LHCN-M2 (cell line): ENCODE measurements around the gene PFN1. TPM values are rescaled to one million over a fixed set of nuclear protein-coding genes. Genes with fewer than 3 reads are reported as not detected.

Experiments
- DNase-seq: peaks from one replicate; pipeline ENCODE4 v3.0.0-alpha.2; 2012; ENCODE audit warnings: low read depth
- total RNA-seq: library from RNA; depleted of rRNA; stranded (reverse); fragments of >200 nt; gene quantifications from 2 replicates; pipeline ENCODE4 v1.2.3, GENCODE V29; 2014; rRNA removed

PFN1 gene
- total RNA-seq, 1 experiment from 2014 or later = 1,782 TPM

DNA sequence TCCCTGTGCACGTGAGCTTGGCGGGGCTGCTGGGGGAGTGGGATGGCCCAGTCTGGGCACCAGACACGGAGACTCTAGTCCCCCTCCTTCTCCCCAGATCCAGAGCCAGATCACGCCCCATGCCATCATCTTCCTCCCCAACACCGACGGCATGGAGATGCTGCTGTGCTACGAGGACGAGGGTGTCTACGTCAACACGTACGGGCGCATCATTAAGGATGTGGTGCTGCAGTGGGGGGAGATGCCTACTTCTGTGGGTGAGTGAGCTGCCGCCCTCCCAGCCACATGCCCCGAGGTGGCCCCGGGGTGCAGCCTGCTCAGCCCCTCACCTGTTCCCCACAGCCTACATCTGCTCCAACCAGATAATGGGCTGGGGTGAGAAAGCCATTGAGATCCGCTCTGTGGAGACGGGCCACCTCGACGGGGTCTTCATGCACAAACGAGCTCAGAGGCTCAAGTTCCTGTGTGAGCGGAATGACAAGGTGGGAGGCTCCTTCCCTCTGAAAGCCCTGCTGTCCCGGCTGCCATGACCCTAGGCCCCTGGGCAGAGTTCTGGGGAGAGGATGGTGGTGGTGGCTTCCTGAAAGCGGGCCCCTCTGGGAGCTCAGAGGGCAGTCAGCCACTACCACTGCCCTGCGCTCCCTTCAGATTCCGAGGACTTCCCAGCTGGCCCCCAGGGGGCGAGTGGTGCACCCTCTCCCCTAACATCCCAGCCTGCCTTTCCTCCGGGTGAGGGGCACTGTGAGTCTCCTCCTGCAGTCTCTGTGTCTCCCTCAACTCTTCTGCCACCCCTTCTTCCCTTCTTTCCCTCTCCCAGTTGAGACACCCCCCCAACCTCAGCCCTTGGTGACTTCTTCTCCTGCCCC, 51.8 kb downstream of the PFN1 start:
- no peak for DNase-seq

GRCh38 chr17:4895657-4896331, 52.5 kb downstream of the PFN1 start:
- no peak for DNase-seq

Other genes with a start within 250 kb of the PFN1 start
- gene PELP1, start 244.4 kb downstream of the PFN1 start, total RNA-seq = 19.0 and 22.4 TPM in 2 replicates
- 9.0 and 12.6 TPM in 2 replicates for gene ARRB2, start 237.9 kb downstream of the PFN1 start, total RNA-seq
- 16.0 and 23.6 TPM in 2 replicates for gene MED11, start 217.1 kb downstream of the PFN1 start, total RNA-seq
- gene ZMYND15, start 208.7 kb downstream of the PFN1 start, total RNA-seq = 0.06 TPM in 1 of 2 replicates, not detected in the other
- gene CXCL16, start 208.6 kb downstream of the PFN1 start, total RNA-seq = 0.29 and 0.58 TPM in 2 replicates
- gene TM4SF5, start 176.6 kb downstream of the PFN1 start, total RNA-seq = not detected in 2 replicates
- gene VMO1, start 162.2 kb downstream of the PFN1 start, total RNA-seq = 0.17 and 0.38 TPM in 2 replicates
- not detected in 2 replicates for gene GLTPD2, start 159.6 kb downstream of the PFN1 start, total RNA-seq
- 165 and 204 TPM in 2 replicates for gene PSMB6, start 152.4 kb downstream of the PFN1 start, total RNA-seq
- 13.6 and 15.3 TPM in 2 replicates for gene PLD2, start 141.4 kb downstream of the PFN1 start, total RNA-seq
- 26.7 and 33.6 TPM in 2 replicates for gene MINK1, start 115.2 kb downstream of the PFN1 start, total RNA-seq
- under 0.01 and 0.06 TPM in 2 replicates for gene C17orf107, start 49.0 kb downstream of the PFN1 start, total RNA-seq
- 0.19 TPM in 1 of 2 replicates, not detected in the other for gene CHRNE, start 45.4 kb downstream of the PFN1 start, total RNA-seq
- gene GP1BA, start 16.3 kb downstream of the PFN1 start, total RNA-seq = not detected in 2 replicates
- 92.3 and 93.5 TPM in 2 replicates for gene SLC25A11, start 8.5 kb downstream of the PFN1 start, total RNA-seq
- 34.4 and 38.2 TPM in 2 replicates for gene RNF167, start 8.3 kb downstream of the PFN1 start, total RNA-seq
- gene ENO3, start 2.6 kb upstream of the PFN1 start, total RNA-seq = 5.2 and 7.9 TPM in 2 replicates
- 69.6 and 75.0 TPM in 2 replicates for gene SPAG7, start 19.3 kb upstream of the PFN1 start, total RNA-seq
- gene CAMTA2, start 39.1 kb upstream of the PFN1 start, total RNA-seq = 12.4 and 13.2 TPM in 2 replicates
- gene INCA1, start 49.0 kb upstream of the PFN1 start, total RNA-seq = 0.34 and 0.64 TPM in 2 replicates
- gene KIF1C, start 49.4 kb upstream of the PFN1 start, total RNA-seq = 75.9 and 82.0 TPM in 2 replicates
- 0.06 TPM in 1 of 2 replicates, not detected in the other for gene SLC52A1, start 86.9 kb upstream of the PFN1 start, total RNA-seq
- gene ZFP3, start 129.9 kb upstream of the PFN1 start, total RNA-seq = 0.06 and 0.17 TPM in 2 replicates
- gene ZNF232, start 163.3 kb upstream of the PFN1 start, total RNA-seq = 7.8 and 7.9 TPM in 2 replicates
- under 0.01 TPM in 1 of 2 replicates, not detected in the other for gene USP6, start 167.5 kb upstream of the PFN1 start, total RNA-seq
- 3.5 and 7.6 TPM in 2 replicates for gene ZNF594, start 243.3 kb upstream of the PFN1 start, total RNA-seq